Measurements from ENCODE around the gene ZNF76. TPM values are rescaled to one million over a fixed set of nuclear protein-coding genes. Genes with fewer than 3 reads are reported as not detected.

The ZNF76 gene
- total and polyA plus RNA-seq, 10 of the 15 experiments (the other 5 are each of a cell fraction or from before 2014, with no cell fraction given) = 2.8 to 41.0 (median 24.8) TPM

DNA sequence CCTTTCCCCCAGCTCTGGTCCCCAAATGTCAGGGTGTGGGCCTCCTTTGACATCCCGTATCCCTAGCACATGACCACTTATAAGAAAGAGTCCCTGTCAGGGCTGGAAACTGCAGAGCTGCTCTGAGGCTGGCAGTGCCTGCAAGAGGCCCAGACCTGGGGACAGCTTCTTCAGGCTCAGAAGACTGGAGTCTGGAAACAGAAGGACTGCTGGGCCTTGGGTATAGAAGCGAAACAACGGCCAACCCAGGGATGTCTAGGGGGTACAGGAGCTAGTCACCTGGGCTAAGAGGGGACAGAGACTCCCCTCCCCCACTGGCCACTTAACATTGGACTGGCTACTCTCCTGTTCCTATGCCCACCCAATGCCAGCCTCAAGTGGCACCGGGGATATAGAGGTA is 41.1 kb upstream of the ZNF76 start (continued):
- TF ChIP-seq, protein P1, sequence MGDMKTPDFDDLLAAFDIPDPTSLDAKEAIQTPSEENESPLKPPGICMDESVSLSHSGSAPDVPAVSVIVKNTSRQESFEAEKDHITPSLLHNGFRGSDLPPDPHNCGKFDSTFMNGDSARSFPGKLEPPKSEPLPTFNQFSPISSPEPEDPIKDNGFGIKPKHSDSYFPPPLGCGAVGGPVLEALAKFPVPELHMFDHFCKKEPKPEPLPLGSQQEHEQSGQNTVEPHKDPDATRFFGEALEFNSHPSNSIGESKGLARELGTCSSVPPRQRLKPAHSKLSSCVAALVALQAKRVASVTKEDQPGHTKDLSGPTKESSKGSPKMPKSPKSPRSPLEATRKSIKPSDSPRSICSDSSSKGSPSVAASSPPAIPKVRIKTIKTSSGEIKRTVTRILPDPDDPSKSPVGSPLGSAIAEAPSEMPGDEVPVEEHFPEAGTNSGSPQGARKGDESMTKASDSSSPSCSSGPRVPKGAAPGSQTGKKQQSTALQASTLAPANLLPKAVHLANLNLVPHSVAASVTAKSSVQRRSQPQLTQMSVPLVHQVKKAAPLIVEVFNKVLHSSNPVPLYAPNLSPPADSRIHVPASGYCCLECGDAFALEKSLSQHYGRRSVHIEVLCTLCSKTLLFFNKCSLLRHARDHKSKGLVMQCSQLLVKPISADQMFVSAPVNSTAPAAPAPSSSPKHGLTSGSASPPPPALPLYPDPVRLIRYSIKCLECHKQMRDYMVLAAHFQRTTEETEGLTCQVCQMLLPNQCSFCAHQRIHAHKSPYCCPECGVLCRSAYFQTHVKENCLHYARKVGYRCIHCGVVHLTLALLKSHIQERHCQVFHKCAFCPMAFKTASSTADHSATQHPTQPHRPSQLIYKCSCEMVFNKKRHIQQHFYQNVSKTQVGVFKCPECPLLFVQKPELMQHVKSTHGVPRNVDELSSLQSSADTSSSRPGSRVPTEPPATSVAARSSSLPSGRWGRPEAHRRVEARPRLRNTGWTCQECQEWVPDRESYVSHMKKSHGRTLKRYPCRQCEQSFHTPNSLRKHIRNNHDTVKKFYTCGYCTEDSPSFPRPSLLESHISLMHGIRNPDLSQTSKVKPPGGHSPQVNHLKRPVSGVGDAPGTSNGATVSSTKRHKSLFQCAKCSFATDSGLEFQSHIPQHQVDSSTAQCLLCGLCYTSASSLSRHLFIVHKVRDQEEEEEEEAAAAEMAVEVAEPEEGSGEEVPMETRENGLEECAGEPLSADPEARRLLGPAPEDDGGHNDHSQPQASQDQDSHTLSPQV (IDR thresholded peaks at IDR 0.05) = no peak

DNA sequence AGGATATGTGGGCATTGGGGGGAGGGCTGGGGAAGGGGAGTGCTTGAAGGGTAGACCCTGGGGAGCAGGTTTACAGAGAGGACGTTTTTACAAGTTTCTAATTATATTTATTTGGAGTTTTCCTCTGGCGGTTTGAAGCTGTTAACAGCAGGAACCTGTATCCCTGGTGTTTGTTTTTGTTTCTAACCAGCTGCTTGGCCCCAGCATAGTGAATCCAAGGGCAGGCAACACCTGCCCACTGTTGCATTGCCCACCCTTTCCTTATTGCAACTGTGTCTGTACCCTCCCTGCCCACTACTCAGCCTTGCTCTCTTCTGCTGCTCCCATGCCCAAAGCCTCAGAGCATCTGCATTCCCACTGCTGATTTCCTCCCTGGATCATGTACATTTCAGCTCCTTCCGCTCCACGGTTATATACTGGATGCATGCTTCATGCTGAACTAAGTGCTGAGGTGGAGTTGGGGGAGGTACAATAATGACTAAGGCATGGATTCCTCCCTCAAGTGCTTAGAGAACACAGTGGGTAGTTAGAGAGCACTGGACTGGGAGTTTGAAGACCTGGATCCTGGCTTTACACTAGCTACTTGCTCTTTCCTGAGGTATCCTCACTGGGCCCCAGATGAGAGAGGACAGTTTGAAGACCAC is 39.7 kb upstream of the ZNF76 start:
- DNase-seq (ENCODE audit: low read depth, low spot score) (no peak), FAIRE-seq (no peak), ATAC-seq (no peak)
- peaks cover 4 to 5% of the 10 kb centered on the region in 2 experiments; a peak in 3 of 4 replicates for H3K27me3 ChIP-seq (replicated peaks in 1 of 2; ENCODE audit: control insufficient read depth in 2 of 2, insufficient read depth in 2 of 2, low read length in 1 of 2)
- ChIA-PET SMC1A (ENCODE audit: uncharacterized antibody, unreplicated experiment) (interaction anchor here (0.7 to 1.4 kb wide), 4 partner anchors 11 to 260 kb away, joined by 3 read pairs; no protein-coding TSS in a partner anchor), CTCF (interaction anchor here (0.5 to 4.1 kb wide), 3 partner anchors 15 to 459 kb away, joined by 3 to 23 read pairs (median 3); no protein-coding TSS in a partner anchor), POLR2A (no interaction called here), RAD21 (ENCODE audit: unreplicated experiment) (no interaction called here)
- H3K4me2 ChIP-seq (ENCODE audit: control insufficient read depth, insufficient read depth) = no peak overlapping the region
- intact Hi-C loops (cut with micrococcal nuclease; ENCODE audit: unreplicated experiment) = no loop called here
- H3K9ac ChIP-seq (ENCODE audit: control insufficient read depth, insufficient read depth, low read length) = no peak overlapping the region
- no peaks in the 10 kb centered on the region for H3K36me3 ChIP-seq (ENCODE audit: control insufficient read depth in 2 of 2, insufficient read depth in 2 of 2, low read length in 1 of 2)
- WGBS (ENCODE audit: insufficient coverage, insufficient replicate concordance, low lambda C conversion rate, missing lambda C conversion rate) = 65% methylated on average over 4 of the region's 4 CpGs
- no peaks in the 10 kb centered on the region for H4K20me1 ChIP-seq (ENCODE audit: control insufficient read depth, insufficient read depth)
- no peak overlapping the region for H3K27ac ChIP-seq (ENCODE audit: control insufficient read depth, insufficient read depth)
- in situ Hi-C loops (cut with MboI) = no loop called here
- BruUV-seq (replicated peaks) = no TSS peak
- H2AFZ ChIP-seq (ENCODE audit: control insufficient read depth, low read depth, low read length) = no peak overlapping the region
- no peak overlapping the region for H3K4me3 ChIP-seq
- no peaks in the 10 kb centered on the region for H3K4me1 ChIP-seq (ENCODE audit: control insufficient read depth, insufficient read depth, low read length)
- H3K9me3 ChIP-seq (replicated peaks; ENCODE audit: control insufficient read depth, insufficient read depth, low read length) = no peaks in the 10 kb centered on the region
- H3K79me2 ChIP-seq (ENCODE audit: control insufficient read depth, insufficient read depth, low read length) = no peaks in the 10 kb centered on the region
- TF ChIP-seq NFYB (IDR thresholded peaks at IDR 0.05; ENCODE audit: insufficient read depth, low read depth, low read length) = no peak
- TF ChIP-seq MEF2A (IDR thresholded peaks at IDR 0.05; ENCODE audit: insufficient read depth, low read depth, low read length) = no peak
- TF ChIP-seq SMC3 (IDR thresholded peaks at IDR 0.05; ENCODE audit: borderline replicate concordance, low read length) = no peak
- no peak for TF ChIP-seq ZBTB4 (CRISPR knock-in tag; IDR thresholded peaks at IDR 0.05)
- no peak for TF ChIP-seq ATF3 (IDR thresholded peaks at IDR 0.05; ENCODE audit: borderline replicate concordance, extremely low read depth, low read depth, low read length)
- TF ChIP-seq PAX8 (IDR thresholded peaks at IDR 0.05) = no peak
- TF ChIP-seq JUND (IDR thresholded peaks at IDR 0.05; ENCODE audit: low read depth, low read length) = no peak
- no peak for TF ChIP-seq POU2F2 (IDR thresholded peaks at IDR 0.05; ENCODE audit: borderline replicate concordance, low read depth, low read length)
- TF ChIP-seq DPF2 (IDR thresholded peaks at IDR 0.05) = no peak
- TF ChIP-seq SMARCA5 (IDR thresholded peaks at IDR 0.05) = no peak
- TF ChIP-seq, protein P2, sequence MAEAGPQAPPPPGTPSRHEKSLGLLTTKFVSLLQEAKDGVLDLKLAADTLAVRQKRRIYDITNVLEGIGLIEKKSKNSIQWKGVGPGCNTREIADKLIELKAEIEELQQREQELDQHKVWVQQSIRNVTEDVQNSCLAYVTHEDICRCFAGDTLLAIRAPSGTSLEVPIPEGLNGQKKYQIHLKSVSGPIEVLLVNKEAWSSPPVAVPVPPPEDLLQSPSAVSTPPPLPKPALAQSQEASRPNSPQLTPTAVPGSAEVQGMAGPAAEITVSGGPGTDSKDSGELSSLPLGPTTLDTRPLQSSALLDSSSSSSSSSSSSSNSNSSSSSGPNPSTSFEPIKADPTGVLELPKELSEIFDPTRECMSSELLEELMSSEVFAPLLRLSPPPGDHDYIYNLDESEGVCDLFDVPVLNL (IDR thresholded peaks at IDR 0.05; ENCODE audit: low read depth, low read length) = no peak
- TF ChIP-seq STAT3 (IDR thresholded peaks at IDR 0.05; ENCODE audit: low read depth, low read length) = no peak
- no peak for TF ChIP-seq CHD1 (IDR thresholded peaks at IDR 0.05; ENCODE audit: low read depth, low read length)

Data from GM12878 (cell line).